CD4-positive, alpha-beta T cell (primary cell): ENCODE measurements around the gene LLCFC1. TPM values are rescaled to one million over a fixed set of nuclear protein-coding genes. Genes with fewer than 3 reads are reported as not detected.

Experiments
- ATAC-seq: fragments of 200-7000 bp; cut with Tn5 transposase; one replicate; pipeline ENCODE4 v1.10.0; 2022; ENCODE audit warnings: mild to moderate bottlenecking; ENCODE audit not compliant: poor library complexity
- CTCF ChIA-PET: fragments of 350-600 bp; sonication (Branson Sonifier 250); formaldehyde crosslinking; loops from one replicate; lab custom pipeline; 2021; ENCODE audit warnings: antibody characterized with exemption, inconsistent platforms; lab: Charles Lee
- POLR2A ChIA-PET: fragments of 350-600 bp; sonication (Branson Sonifier 250); formaldehyde crosslinking; loops from one replicate; lab custom pipeline; 2021; ENCODE audit warnings: antibody characterized with exemption, inconsistent platforms; lab: Charles Lee
- DNase-seq, 14 experiments: peaks; one replicate each; pipeline ENCODE4 v3.0.0-alpha.2; 2013 to 2020; ENCODE audit warnings: mixed read lengths in 2 of 14
- H3K27ac ChIP-seq, 2 donors: one replicate each; pipeline versions ENCODE4 v1.5.1 to v1.7.0; 2013; ENCODE audit warnings: low read length in 2 of 2, low read depth in 1 of 2, mild to moderate bottlenecking in 1 of 2
- H3K27me3 ChIP-seq, 2 experiments: 1 replicate in 1 of 2; 2 replicates in 1 of 2; pipeline versions ENCODE4 v1.6.1 to v1.7.0; 2013; ENCODE audit warnings: low read length in 2 of 2, control low read depth in 1 of 2, mild to moderate bottlenecking in 1 of 2, moderate library complexity in 1 of 2; ENCODE audit not compliant: insufficient read depth in 2 of 2, control insufficient read depth in 1 of 2
- H3K36me3 ChIP-seq: one replicate; pipeline ENCODE4 v1.6.1; 2013; ENCODE audit warnings: low read length, control low read depth; ENCODE audit not compliant: insufficient read depth
- H3K4me1 ChIP-seq: one replicate; pipeline ENCODE4 v1.6.1; 2013; ENCODE audit warnings: low read length, control low read depth; ENCODE audit not compliant: insufficient read depth
- H3K4me3 ChIP-seq: one replicate; pipeline ENCODE4 v1.5.1; 2013; ENCODE audit warnings: mild to moderate bottlenecking, low read length, moderate library complexity
- H3K9me3 ChIP-seq, 2 experiments: 1 replicate in 1 of 2; 2 replicates in 1 of 2; pipeline versions ENCODE4 v1.6.1 to v1.7.0; 2013; ENCODE audit warnings: low read length in 2 of 2, mild to moderate bottlenecking in 2 of 2, control low read depth in 1 of 2, moderate library complexity in 1 of 2; ENCODE audit not compliant: control insufficient read depth in 1 of 2, insufficient read depth in 1 of 2
- H3K27ac Mint-ChIP-seq: one replicate; pipeline ENCODE4 v1.8.0; 2020; ENCODE audit warnings: mixed read lengths
- H3K27me3 Mint-ChIP-seq: one replicate; pipeline ENCODE4 v1.8.0; 2021; ENCODE audit warnings: mixed read lengths
- H3K36me3 Mint-ChIP-seq: one replicate; pipeline ENCODE4 v1.8.0; 2021; ENCODE audit warnings: low read depth, mixed read lengths
- H3K4me1 Mint-ChIP-seq: one replicate; pipeline ENCODE4 v1.8.0; 2021; ENCODE audit warnings: low read depth, mixed read lengths
- H3K4me3 Mint-ChIP-seq: one replicate; pipeline ENCODE4 v1.8.0; 2020; ENCODE audit warnings: mild to moderate bottlenecking, mixed read lengths
- H3K9me3 Mint-ChIP-seq: one replicate; pipeline ENCODE4 v1.8.0; 2020; ENCODE audit warnings: mixed read lengths
- CTCF ChIP-seq: fragments of 200-600 bp; IDR thresholded peaks from one replicate; pipeline ENCODE4 v1.8.0; 2022; ENCODE audit warnings: antibody characterized with exemption, mild to moderate bottlenecking
- intact Hi-C, 2 experiments: fragments of 100-400 bp; cut with DNase I in 1 of 2; cut with micrococcal nuclease in 1 of 2; formaldehyde crosslinking; loops; one replicate each; pipeline versions ENCODE4 v1.15.1 to v1.9.0; 2023 to 2025; cut with DNase I, micrococcal nuclease
- polyA plus RNA-seq, 2 donors: library from polyadenylated mRNA; unstranded; fragments of 120-200 nt; gene quantifications; one replicate each; pipeline ENCODE4 v1.2.1, GENCODE V29; 2013
- total RNA-seq, 174 experiments: library from RNA in 2 of 174; stranded (reverse) in 2 of 174; gene quantifications; one replicate each; pipeline ENCODE4 v1.2.3 and lab custom pipeline; 2021 to 2026

Gene LLCFC1
- total RNA-seq (not detected), total RNA-seq (lab: John Stamatoyannopoulos, UW) (0 to 0.23 (median 0) reads per million in 172 experiments)
- 0.13 TPM for polyA plus RNA-seq (2013, experiment 1 of 2)
- polyA plus RNA-seq (2013, experiment 2 of 2), result not detected

- H3K9me3 Mint-ChIP-seq, result no peaks in the 10 kb centered on the region
- H3K27ac Mint-ChIP-seq, result no peak within 1 kb of the TSS
- no peaks in the 10 kb centered on the region for H3K36me3 Mint-ChIP-seq
- DNase-seq, result peak in 3 of 14 experiments; percentile 16 to 35 (median 20)
- intact Hi-C loops, result no loop called here
- peaks cover 19% of the 10 kb centered on the region for H3K27me3 Mint-ChIP-seq
- CTCF ChIA-PET, result interaction anchor here (0.6 kb wide), 1 partner anchor 91 kb away, joined by 3 read pairs; no protein-coding TSS in a partner anchor
- no peaks in the 10 kb centered on the region for H3K4me1 Mint-ChIP-seq
- Histone ChIP-seq H3K4me3 (no peak within 1 kb of the TSS), H3K27ac (no peak within 1 kb of the TSS), H3K9me3 (no peaks in the 10 kb centered on the region), H3K27me3 (peaks cover 0 to 3% of the 10 kb centered on the region in 2 experiments), H3K36me3 (no peaks in the 10 kb centered on the region), H3K4me1 (no peaks in the 10 kb centered on the region)
- no peak within 1 kb of the TSS for H3K4me3 Mint-ChIP-seq
- POLR2A ChIA-PET, result no interaction called here
- no peak for ATAC-seq
- TF ChIP-seq CTCF, result no peak
Measured at GRCh38 chr7:142939226-142939910, at the start of gene LLCFC1. Gene LLCFC1 (plus strand): TSS chr7:142939484. CDS start chr7:142939622, 138 bp downstream.

- H3K4me3 Mint-ChIP-seq, result no peak overlapping the region
- H3K9me3 ChIP-seq, result no peaks in the 10 kb centered on the region
- ChIA-PET POLR2A (no interaction called here), CTCF (no interaction called here)
- no peaks in the 10 kb centered on the region for H3K36me3 ChIP-seq
- H3K9me3 Mint-ChIP-seq, result no peaks in the 10 kb centered on the region
- intact Hi-C loops, result loop anchor here in 1 of 2 experiments (10.0 kb wide), 1 partner anchor 325 kb away; no protein-coding TSS in a partner anchor
- H3K27me3 Mint-ChIP-seq, result no peaks in the 10 kb centered on the region
- H3K36me3 Mint-ChIP-seq, result no peaks in the 10 kb centered on the region
- no peaks in the 10 kb centered on the region for H3K4me1 Mint-ChIP-seq
- H3K27ac ChIP-seq, result no peak overlapping the region
- H3K4me1 ChIP-seq, result no peaks in the 10 kb centered on the region
- H3K27ac Mint-ChIP-seq, result no peak overlapping the region
- ATAC-seq (no peak), DNase-seq (no peak)
- H3K4me3 ChIP-seq, result no peak overlapping the region
- H3K27me3 ChIP-seq, result no peaks in the 10 kb centered on the region
- TF ChIP-seq CTCF, result no peak
Measured at GRCh38 chr7:142889816-142890215, 49.5 kb upstream of the LLCFC1 start.

GRCh38 chr7:142890874-142891485 lies 48.3 kb upstream of the LLCFC1 start:
- no peaks in the 10 kb centered on the region for H3K36me3 Mint-ChIP-seq
- Histone ChIP-seq H3K9me3 (no peaks in the 10 kb centered on the region), H3K4me3 (no peak overlapping the region), H3K36me3 (no peaks in the 10 kb centered on the region), H3K27ac (no peak overlapping the region), H3K27me3 (no peaks in the 10 kb centered on the region), H3K4me1 (no peaks in the 10 kb centered on the region)
- no peaks in the 10 kb centered on the region for H3K4me1 Mint-ChIP-seq
- intact Hi-C loops, result no loop called here
- no peak overlapping the region for H3K4me3 Mint-ChIP-seq
- ChIA-PET POLR2A (no interaction called here), CTCF (no interaction called here)
- H3K27me3 Mint-ChIP-seq, result no peaks in the 10 kb centered on the region
- no peaks in the 10 kb centered on the region for H3K9me3 Mint-ChIP-seq
- DNase-seq, result no peak
- H3K27ac Mint-ChIP-seq, result no peak overlapping the region
- ATAC-seq, result no peak
- no peak for TF ChIP-seq CTCF
